Activated CD4-positive, CD25-positive, alpha-beta regulatory T cell treated with anti-CD3 and anti-CD28 coated beads, Interleukin-2, amount 50 U/mL, for 16 hours (primary cell): Measurements from ENCODE around the gene LCN6.
"Not testable (repeated sequence)": the region's sequence is repeated elsewhere in the genome, so short reads cannot be mapped to it uniquely, and the experiment has no call there.

Experiments used
- DNase-seq: peaks from one replicate; pipeline ENCODE4 v3.0.0-alpha.2; 2020; ENCODE audit warnings: low read depth, low spot score

LCN6 gene

GRCh38 chr9:136760424-136760823 lies 12.1 kb upstream of the LCN6 start:
- DNase-seq, result no peak

- no peak for DNase-seq
Observed at GRCh38 chr9:136759436-136760325, 11.4 kb upstream of the LCN6 start.

DNA sequence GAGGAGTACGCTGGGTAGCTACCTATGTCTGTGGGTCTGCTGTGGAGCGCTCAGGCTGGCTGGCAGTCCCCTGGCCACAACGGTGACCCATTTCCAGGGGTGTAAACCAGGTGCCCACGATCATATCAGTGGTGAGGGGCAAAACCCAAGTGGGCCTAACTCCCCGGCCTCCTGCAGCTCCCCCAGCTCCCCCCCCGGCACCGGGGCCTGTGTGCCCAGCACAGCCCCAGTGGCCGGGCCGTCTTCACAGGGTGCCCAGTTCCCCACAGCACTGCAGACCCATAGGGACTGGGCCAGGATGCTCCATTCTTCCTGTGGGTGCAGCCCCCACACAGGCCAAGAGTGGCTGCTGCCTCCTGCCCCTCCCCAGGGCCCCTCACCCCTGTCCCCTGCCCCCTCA lies 10.7 kb upstream of the LCN6 start:
- no peak for DNase-seq

- no peak for DNase-seq
Observed at GRCh38 chr9:136757751-136758140, 9.4 kb upstream of the LCN6 start.

- no peak for DNase-seq
Observed at GRCh38 chr9:136757328-136757727, 9.0 kb upstream of the LCN6 start.

DNA sequence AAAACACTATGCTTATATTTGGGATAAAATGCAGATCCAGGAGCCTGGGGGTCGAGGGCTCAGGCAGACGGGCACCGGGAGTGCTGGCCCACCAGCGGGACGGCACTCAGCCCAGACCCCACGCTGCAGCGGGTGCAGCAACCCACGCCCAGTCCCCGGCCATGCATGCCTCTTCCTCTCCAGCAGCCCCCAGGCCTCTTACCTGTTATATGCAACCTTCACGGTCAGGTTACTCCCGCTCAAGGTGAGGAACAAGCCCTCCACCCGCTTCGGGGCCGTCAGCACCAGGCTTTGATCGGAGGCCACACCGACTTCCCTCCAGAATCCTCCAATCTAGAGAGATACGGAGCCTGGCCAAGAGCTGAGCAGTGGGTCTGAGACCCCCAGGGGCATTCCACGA lies 8.5 kb upstream of the LCN6 start:
- no peak for DNase-seq

DNA sequence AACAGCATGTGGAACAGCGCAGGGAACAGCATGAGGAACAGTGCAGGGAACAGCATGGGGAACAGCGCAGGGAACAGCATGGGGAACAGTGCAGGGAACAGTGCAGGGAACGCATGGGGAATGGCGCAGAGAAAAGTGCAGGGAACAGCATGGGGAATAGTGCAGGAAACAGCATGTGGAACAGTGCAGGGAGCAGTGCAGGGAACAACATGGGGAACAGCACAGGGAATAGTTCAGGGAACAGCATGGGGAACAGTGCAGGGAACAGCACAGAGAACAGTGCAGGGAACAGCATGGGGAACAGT lies 7.8 kb upstream of the LCN6 start:
- no peak for DNase-seq

DNA sequence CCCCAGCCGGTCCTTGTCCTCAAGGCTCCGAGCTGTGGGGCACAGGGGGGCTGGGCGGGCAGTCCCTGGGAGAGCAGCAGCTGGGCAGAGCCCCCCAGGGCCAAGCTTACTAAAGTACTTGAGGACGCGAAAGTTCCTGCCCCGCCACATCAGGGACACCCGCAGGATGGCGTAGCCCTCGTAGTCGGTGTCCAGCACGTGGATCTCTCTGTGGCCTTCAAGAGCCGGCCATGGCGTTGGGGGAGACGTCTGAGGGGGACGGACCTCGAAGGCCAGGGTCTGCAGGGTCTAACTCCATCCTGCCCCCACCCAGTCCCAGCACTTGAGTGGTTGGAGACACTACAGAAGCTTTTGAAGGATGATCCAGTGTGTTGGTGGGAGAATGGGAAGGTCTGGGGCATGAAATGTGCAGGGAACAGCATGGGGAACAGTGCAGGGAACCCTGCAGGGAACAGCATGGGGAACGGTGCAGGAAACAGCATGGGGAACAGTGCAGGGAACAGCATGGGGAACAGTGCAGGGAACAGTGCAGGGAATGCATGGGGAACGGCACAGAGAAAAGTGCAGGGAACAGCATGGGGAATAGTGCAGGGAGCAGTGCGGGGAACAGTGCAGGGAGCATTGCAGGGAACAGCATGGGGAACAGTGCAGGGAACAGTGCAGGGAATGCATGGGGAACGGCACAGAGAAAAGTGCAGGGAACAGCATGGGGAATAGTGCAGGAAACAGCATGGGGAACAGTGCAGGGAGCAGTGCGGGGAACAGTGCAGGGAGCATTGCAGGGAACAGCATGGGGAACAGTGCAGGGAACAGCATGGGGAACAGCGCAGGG lies 7.2 kb upstream of the LCN6 start:
- DNase-seq, result not testable (repeated sequence)

DNA sequence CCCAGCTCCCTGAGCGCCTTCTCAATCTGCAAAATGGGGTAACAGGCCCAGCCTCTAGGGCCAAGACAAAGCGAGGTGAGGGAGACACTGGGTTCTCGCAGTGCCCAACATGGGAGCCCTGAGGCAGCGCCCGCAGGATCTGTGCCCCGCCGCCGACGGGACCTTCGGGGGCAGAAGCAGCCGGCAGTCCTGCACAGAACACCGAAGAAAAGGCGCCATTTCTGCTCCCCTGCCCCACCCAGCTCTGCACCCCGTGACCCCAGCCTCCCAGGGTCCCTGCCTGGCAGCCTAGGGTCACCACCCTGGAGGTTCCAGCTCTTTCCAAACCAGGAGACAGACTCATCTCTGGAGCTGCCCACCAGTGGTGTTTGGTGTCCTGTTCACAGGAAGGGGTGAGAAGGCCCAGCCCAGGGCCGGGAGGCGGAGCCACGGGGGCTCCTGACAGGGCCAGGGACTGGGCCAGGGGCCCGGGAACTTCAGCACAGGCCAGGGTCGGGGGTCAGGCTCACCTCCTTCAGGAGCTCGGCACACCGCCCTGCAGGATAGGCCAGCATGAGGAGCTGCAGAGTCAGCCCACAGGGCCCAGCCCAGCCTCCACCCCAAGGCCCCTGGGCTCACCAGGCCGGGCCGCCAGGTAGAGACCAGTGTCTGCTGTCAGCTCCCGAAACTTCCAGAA lies 6.4 kb upstream of the LCN6 start:
- no peak for DNase-seq

- DNase-seq, result no peak
Observed at GRCh38 chr9:136754059-136754572, 5.8 kb upstream of the LCN6 start.

GRCh38 chr9:136753371-136754058 lies 5.2 kb upstream of the LCN6 start:
- no peak for DNase-seq

DNA sequence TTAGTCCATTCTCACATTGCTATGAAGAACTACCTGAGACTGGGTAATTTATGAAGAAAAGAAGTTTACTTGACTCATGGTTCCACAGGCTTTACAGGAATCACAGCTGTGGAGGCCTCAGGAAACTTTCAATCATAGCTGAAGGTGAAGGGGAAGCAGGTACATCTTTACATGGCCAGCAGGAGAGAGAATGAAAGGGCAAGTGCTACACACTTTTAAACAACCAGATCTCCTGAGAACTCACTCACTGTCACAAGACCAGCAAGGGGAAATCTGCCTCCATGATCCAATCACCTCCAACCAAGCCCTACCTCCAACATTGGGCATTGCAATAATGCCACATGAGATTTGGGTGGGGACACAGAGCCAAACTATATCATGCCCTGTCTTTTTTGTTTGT lies 3.5 kb upstream of the LCN6 start:
- no peak for DNase-seq

- DNase-seq, result no peak
Observed at GRCh38 chr9:136751244-136751643, 2.9 kb upstream of the LCN6 start.

- no peak for DNase-seq
Observed at GRCh38 chr9:136750526-136750925, 2.2 kb upstream of the LCN6 start.

- DNase-seq, result no peak
Observed at GRCh38 chr9:136748666-136749611, 614 bp upstream of the LCN6 start.

GRCh38 chr9:136747161-136748060 lies 914 bp downstream of the LCN6 start:
- DNase-seq, result no peak

GRCh38 chr9:136746621-136747020 lies 1.7 kb downstream of the LCN6 start:
- no peak for DNase-seq

- no peak for DNase-seq
Observed at GRCh38 chr9:136746155-136746490, 2.2 kb downstream of the LCN6 start.

- no peak for DNase-seq
Observed at GRCh38 chr9:136745389-136746154, 2.8 kb downstream of the LCN6 start.
